GM19438 (cell line): ENCODE data around the gene NEU3.
"Not testable (repeated sequence)": the region's sequence is repeated elsewhere in the genome, so short reads cannot be mapped to it uniquely, and the experiment has no call there.

Source experiments
- ATAC-seq: cut with Tn5 transposase; IDR thresholded peaks from one replicate; pipeline ENCODE4 v1.9.1; 2021; ENCODE audit warnings: low read depth; ENCODE audit not compliant: unreplicated experiment

Gene NEU3

DNA sequence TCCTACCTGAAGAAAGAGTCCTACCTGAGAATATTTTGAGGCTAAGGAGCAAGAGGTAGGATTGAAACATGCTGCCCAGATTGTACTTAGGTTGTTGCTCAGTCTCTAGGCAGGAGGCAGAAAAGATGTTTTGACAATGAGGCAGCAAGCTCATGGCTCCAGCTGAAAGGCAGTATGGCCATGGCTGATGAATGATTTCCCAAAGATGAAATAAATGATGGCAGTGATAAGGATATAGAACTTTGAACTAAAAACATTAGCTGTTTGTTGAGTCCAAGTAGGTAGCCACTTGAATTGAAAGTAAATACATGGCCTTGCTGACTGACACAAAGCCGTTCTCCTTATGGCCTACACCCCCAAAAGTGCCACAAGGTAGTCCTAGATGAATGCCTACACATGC lies 6.8 kb upstream of the NEU3 start:
- no peak for ATAC-seq

DNA sequence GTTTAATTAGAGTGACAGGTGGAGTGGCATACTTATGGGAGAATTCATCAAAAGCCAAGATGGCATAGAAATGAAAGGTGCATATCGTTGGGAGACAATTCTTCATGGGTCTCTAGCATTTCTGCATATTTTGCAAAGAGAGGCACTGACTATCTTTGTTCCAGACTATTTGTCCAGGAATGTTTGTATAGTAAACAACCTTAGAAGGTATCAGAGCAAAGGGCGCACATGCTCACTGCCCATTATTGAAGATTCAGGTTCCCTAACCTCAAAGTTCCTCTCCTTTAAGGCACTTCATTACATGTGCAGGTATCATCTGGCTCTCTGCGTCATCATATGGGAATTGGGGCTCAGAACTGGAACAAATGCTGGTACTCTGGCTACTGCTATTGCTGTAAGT lies 4.7 kb upstream of the NEU3 start:
- ATAC-seq: no peak

DNA sequence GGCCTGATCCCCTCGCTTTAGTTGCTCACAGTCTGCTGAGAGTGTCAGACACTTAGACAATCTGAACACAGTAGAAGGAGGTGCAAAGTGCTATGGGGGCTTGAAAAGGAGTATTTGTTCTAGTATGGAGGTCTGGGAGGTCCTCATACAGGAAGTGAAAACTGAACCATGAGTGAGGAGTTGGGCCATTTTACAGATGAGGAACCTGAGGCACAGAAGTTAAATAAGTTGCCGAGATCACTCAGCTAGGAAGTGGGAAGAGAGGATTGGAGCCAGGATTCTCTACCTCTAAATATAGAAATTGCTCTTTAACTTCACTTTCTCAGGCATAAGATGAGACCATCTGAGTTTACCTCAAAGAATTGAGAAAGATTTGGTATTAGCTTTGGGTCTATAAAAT lies 4.0 kb upstream of the NEU3 start:
- ATAC-seq: no peak

DNA sequence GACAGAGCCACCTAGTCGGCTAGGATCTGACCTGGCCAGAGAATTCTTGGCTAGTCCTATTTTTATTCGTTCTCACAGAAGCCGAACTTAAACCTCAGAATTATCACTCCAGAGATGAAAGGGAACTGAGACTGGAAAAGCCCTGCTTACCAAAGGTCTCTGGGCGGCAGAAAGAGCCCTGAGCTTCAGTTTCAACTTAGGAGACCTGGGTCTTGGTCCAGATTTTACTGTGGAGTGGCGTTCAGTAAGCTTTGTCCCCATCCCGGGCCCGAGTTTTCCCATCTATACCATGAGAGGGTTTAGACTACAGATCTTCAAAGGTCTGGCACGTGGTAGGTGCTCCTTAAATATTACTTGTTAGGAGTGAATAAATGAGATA lies 516 bp downstream of the NEU3 start:
- no peak for ATAC-seq

DNA sequence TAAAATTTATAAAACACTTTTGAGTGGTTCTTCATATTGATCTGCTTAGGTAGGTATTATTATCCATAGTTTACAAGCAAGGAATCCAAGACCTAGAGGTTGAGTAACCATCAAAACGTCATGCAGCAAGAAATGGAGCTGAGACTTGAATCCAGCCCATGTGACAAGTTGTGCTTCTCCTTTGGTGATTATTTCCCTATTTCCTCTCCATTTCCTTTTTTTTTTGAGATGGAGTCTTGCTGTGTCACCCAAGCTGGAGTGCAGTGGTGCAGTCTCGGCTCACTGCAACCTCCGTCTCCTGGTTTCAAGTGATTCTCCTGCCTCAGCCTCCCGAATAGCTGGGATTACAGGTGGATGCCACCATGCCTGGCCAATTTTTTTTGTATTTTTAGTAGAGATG lies 1.4 kb downstream of the NEU3 start:
- ATAC-seq: not testable (repeated sequence)

DNA sequence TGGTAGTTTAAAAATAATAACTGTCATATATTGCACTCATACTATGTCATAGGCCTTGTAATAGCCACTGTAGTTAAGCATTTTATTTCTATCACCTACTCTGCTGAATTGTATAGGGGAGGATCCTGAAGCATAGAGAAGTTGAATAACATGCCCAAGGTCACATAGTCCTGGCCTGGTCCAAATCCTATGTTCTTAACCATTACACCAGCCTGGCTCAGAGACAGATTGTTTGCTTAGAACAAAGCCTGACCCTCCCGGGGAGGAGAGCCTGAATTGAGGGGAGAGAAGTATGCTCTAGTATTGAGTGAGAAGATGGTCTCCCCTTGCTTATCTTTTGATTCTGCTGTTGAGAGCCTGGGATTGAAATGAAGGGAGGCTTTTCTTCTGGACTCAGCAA lies 2.2 kb downstream of the NEU3 start:
- no peak for ATAC-seq

DNA sequence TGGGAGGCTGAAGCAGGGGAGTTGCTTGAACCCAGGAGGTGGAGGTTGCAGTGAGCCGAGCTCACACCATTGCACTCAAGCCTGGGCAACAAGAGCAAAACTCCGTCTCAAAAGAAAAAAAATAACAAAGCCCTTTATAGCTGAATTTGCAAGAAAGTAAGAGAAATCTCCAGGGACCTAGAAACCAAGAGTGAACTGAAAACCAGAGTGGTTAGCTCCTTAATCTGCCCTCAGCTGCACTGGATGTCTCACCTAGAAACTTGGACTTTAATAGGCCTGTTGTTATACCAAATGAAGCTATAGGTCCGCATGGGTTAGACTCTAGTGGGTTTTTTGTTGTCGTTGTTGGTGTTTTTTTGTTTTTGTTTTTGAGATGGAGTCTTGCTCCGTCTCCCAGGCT lies 4.1 kb downstream of the NEU3 start:
- ATAC-seq: peak; percentile 43

DNA sequence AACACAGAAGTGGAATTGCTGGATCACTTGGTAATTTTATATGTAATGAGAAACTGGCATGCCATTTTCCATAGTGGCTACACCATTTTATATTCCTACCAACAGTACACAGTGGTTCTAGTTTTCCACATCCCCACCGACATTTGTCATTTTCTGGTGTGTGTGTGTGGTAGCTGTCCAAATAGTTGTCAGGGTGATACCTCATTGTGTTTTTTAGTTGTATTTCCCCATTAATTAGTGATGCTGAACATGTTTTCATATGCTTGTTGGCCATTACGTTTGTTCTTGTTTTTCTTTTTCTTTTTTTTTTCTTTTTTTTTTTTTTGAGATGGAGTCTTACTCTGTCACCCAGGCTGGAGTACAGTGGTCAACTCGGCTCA lies 12.2 kb downstream of the NEU3 start:
- ATAC-seq: no peak

DNA sequence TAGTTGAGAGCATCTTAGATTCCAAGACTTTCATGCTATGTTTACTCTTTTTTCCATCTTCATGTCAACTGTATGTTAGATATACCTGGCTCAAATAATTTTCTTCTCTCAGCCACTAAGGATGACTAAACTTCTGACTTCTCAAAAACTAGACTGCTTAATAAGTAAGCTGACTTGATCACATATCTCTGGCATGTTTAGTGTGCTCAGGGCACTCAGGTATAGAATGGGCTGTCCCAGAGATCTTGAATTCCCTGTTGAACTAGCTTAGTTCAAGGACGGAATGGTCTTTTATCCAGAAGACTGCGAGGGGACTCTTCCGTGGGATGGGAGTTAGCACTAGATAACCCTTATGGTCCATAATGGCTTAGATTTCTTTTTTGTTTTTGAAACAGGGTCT lies 13.0 kb downstream of the NEU3 start:
- no peak for ATAC-seq

DNA sequence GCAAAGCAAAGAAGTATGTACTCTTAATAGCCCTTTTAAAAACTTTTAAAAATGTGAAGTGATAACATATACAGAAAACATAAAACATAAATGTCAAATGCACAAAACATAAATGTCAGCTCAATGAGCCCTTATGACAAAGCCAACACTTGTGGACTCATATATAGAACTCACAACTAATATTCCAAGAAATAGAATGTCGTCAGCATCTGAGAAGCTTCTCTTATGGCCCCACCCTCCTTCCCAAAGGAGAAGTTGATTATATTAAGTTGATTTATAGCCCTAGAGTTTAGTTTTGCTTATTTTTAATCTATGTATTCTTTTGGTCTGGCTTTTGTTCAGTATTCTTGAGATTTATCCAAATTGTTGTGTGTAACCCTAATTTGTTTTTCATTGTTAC lies 13.8 kb downstream of the NEU3 start:
- no peak for ATAC-seq

DNA sequence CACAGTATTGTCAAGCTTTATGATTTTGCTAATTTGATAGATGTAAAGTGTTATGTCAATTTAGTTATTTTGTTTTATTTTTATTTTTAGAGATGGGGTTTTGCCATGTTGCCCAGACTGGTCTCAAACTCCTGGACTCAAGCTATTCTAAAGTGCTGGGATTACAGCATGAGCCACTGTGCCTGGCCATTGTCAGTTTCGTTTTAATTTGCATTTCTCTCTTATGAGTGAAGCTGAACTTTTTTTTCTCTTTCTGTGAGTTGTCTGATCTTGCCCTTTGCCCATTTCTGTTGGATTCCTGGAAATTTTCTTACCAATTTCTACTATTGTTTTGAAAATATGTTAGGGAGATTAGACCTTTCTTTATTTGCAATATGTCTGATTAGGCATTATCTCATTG lies 15.5 kb downstream of the NEU3 start:
- ATAC-seq: no peak

DNA sequence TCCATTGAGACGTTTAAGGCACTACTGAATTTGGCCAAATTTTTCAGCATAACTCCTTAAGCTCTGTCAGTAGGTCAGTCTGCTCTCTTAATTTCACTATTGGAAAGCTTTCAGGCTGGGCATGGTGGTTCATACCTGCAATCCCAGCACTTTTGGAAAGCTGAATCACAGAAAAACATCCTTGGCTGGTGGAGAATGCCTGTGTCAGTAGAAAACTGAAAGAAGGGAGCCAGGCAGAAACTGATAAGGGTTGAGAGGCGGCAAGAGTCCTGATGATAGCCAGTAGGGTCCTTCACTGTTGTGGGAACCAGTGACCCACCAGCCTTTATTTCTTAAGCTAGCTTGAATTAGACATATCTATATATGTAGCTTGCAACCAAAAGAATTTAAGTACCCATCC lies 22.6 kb downstream of the NEU3 start:
- no peak for ATAC-seq

DNA sequence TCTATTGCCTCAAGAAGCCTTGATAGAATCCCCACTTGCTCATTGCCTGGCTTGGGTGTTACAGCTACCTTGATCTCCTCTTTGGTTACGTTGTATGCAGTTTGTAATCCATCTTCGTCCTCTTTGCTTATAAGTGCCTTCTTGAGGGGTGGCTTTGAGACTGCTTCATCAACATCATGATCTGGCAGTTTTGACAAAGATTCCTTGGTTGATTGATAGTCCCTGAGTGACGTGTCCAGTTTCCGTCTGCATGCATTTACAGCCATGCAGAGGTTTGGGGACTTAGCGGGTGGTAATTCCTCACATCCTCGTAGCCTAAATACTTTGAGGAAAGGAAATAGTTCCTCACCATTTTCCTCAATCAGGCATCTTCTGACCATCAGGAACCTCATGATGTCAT lies 23.1 kb downstream of the NEU3 start:
- no peak for ATAC-seq

DNA sequence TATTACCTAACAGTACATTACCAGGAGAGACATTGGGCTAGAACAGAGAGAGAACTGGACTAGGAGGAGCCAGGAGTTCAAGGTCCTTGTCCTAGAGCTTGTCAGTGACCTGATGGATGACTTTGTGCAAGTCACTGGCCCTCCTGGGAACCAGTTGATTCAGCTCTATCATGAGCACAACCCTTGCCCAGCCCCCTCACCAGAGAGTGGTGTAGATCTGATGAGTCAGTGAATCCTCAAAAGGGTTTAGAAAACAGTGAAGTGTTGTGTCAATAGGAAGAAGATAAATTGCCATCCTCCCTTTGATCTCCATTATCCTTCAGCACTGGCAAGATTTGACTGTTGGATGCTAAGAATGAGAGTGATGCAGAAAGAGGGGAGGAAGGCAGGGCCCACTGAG lies 24.3 kb downstream of the NEU3 start:
- no peak for ATAC-seq

DNA sequence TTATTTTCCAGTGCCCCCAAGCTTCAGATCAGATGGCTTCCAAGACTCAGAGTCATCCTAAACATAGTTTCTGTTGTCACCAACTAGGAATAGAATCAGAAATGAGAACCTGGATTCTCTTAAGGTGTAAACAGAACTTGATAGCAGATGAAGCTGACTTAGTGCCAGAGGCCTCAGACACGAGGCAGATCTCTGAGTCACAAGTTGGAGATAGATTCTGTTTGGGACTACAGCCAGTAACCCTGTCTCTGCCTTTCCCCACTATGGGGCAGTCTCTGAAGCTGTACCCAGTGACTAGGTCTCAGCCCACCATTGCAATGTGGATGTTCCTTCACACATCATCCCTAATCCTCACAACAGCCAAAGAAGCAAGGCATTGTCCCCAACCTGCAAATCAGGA lies 25.4 kb downstream of the NEU3 start:
- ATAC-seq: no peak

DNA sequence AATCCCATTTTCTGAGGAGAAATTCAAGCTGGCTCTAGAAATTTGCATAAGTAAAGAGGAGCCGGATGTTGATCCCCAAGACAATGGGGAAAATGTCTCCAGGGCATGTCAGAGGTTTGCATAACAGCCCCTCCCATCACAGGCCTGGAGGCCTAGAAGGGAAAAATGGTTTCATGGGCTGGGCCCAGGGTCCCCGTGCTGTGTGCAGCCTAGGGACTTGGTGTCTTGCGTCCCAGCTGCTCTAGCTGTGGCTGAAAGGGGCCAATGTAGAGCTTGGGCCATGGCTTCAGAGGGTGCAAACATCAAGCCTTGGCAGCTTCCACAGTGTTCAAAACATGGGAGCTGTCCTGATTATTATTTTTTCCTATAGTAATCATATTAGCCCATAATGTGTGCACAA lies 30.5 kb downstream of the NEU3 start:
- not testable (repeated sequence) for ATAC-seq

DNA sequence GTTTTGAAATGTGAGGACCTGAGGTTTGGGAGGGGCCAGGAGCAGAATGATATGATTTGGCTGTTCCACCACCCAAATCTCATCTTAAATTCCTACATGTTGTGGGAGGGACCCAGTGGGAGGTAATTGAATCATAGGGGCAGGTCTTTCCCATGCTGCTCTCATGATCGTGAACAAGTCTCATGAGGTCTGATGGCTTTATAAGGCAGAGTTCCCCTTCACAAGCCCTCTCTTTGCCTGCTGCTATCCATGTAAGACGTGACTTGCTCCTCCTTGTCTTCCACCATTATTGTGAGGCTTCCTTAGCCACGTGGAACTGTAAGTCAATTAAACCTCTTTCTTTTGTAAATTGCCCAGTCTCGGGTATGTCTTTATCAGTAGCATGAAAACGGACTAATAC lies 31.6 kb downstream of the NEU3 start:
- ATAC-seq: not testable (repeated sequence)

DNA sequence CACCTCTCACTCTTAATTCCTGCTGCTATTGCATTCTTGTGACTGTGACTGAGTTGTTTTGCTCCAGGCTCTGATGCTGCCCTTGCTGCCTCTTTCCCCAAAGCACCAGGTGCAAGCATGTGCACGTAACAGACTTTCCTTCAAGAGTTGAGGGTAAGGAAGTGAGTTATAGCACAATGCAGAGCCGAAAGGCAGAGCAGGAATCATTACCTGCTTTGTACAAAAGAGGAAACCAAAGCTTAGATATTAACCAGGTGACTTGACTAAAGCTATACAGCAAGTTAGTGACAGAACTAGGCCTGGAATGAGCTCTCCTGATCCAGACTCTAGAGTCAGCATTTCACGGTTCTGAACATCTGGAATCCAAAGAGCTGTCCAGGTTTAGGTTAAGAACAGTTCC lies 33.6 kb downstream of the NEU3 start:
- ATAC-seq: peak; percentile 90

DNA sequence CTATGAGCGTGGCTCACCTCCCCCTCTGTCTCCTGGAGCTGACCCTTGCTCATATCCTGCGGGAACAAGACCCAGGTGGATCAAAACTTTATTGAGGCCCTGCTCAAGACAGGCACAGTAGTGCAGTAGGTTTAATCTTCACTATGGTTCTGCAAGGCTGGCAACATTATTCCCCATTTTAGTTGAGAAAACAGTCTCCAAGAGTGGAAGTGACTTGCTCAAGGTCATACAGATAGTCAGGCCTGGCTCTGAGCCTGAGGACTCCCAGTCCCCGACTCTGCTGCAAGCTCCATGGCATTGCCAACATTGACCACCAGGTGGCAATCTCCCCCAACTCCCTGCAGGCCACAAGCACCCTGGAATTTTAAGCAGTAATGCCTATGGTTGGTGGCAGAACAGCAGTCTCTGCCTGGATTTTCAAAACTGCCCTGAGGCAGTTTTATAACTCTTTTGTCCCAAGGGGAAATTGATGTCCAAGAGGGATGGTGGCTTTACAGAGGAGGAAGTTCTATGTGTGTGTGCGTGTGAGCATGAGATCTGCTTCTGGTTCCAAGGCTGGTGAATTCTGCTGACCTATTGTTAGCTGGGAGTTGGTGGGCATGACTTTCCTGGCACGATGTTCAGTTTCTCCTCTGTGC lies 34.1 kb downstream of the NEU3 start:
- peak; percentile 77 for ATAC-seq

DNA sequence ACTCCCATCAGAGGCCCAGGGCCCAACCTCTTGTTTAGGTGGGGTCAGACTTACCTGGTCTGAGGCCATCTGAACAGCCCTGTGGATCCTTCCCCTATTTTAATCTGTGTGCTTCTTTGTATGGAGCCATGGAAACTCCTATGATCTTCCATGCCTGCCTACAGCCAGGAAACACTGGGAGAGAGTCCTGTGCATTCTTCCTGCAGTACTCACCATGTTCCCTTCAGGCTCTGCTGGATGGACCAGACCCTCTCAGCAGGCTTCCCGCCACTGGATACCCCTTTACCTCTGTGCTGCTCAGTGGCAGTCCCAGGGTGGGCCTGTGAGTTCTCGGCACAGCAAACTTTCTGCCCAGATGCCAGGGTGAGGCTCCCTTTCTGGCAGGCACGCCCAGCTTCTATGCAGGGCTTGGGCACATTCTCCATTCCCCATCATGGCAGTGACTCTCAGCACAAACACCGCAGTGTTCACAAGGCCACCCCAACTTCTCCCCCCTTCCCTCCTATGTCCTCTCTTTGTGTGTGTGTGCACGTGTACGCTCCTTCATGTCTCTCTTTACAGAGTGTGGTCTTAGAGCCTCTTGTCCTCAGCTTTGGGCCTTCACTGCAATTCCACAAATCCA lies 34.8 kb downstream of the NEU3 start:
- no peak for ATAC-seq

DNA sequence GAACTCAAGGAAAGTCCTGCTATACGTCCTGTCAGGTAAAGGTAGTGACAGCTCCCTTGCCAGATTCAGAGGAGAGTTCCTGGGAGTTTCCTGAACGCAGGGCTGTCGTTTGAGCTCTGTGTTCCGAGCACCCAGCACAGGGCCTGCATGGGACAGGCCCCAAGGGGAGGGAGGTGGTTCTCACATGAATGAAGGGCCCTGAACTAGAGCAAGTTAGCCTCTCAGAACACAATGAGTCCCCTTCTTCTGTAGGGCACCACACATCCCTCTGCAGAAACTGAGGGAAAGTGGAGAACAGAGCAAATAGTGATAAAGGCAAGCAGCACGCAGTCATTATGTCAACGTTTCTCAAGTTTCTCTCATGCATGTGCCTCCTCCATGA lies 35.3 kb downstream of the NEU3 start:
- no peak for ATAC-seq

DNA sequence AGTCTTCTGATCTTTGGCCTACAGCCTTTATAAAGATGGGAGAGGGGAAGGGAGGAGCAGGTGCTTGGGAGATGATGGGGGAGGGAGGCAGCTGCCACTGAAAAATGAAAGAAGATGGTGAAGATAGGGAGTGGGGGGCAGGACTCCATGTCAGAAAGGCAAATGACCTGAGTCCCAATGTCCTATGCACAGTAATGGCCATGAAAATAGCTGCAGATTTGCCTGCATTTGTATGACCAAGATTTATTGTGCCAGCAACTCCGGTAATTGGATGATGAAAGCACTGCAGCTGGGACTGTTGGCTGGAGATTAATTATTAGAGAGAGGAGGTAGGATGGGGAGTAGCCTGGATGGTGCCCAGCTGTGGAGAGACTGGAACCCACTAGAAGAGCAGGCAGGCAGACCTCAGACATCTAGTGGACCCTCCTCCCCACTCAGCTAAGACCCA lies 36.1 kb downstream of the NEU3 start:
- no peak for ATAC-seq

DNA sequence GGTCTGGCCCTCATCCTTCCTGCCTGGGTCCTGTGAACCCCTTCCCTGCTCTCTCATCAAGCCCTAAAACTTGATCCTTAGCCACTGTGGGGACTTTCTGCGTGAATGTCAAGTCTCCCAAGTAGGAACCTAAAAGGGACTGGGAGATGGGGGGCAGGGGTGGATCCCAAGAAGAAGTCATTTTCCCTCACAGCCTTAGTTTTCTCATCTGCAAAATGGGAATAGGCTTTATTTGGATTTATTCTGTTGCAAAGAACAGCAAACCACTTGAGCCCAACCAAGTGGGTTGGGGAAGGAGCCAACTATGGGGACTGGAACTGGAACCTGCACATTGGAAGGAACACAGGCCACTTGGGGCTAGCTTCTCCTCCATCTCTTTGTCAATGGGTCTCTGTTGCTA lies 36.8 kb downstream of the NEU3 start:
- no peak for ATAC-seq
